ENCODE results near the gene HECTD1.
"Not testable (repeated sequence)": the region's sequence is repeated elsewhere in the genome, so short reads cannot be mapped to it uniquely, and the experiment has no call there.

Gene HECTD1

GRCh38 chr14:31207755-31208545, at the start of gene HECTD1:
Gene HECTD1, minus strand, starts transcription at chr14:31207793. Its CDS starts 1,857 bp downstream, at chr14:31205936.
- DNase-seq = peak; percentile 79

DNA sequence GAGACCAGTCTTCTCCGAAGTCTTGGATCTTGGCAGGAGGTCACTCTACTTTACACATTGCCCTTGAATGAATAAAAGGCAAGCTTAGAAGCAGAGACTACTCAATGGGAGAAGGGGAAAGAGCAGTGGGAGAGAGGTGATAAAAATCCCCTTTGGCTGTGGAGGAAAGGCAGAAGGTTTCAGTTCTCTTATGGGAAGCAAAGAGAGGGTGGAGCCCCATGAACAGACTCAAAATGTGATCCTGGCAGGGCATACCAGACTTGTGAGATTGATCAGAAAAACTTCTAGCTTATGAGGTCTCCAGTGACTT, 49.6 kb upstream of the HECTD1 start:
- no peak for DNase-seq

DNA sequence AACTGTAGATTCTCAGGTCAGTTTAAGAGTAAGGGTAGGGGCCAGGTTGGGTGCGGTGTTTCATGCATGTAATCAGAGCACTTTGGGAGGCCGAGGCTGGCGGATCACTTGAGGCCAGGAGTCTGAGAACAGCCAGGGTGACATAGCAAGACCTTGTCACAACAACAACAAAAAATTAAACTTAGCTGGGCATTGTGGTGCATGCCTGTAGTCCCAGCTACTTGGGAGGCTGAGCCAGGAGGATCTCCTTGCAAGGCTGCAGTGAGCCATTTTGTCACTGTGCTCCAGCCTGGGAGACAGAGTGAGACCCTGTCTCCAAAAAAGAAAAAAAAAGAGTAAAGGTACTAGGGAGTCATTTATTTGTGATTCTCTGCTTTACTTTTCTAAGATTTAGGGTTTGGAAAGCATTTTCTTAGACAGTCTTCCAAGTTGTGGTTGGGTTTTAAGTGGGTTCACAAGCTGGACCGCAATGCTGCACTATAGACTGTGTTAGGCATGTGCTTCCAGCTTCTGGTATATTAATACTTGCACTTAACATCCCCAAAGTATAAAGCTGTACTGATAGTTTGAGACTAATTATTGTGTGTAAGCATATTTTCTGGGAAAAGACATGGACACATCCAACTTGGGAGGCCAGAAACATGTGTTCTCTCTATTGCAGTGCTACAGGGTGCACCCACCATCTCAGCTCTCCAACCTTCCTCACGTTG, 49.1 kb upstream of the HECTD1 start:
- no peak for DNase-seq

- not testable (repeated sequence) for DNase-seq
These were observed 48.3 kb upstream of the HECTD1 start for GRCh38 chr14:31255918-31256317.

DNA sequence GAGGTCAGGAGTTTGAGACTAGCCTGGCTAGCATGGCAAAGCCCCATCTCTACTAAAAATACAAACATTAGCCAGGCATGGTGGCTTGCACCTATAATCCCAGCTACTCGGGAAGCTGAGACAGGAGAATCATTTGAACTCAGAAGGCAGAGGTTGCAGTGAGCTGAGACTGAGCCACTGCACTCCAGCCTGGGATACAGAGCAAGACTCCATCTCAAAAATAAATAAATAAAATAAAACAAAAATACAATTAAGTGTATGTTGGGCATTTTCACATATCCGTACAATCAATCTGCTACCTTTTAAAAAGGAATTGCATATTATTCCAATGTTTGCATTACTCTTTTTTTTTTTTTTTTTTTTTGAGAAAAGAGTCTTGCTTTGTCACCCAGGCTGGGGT, 47.7 kb upstream of the HECTD1 start:
- no peak for DNase-seq

- no peak for DNase-seq
These were observed 46.3 kb upstream of the HECTD1 start for GRCh38 chr14:31253746-31254471.

GRCh38 chr14:31252865-31253264, 45.3 kb upstream of the HECTD1 start:
- no peak for DNase-seq

GRCh38 chr14:31251028-31251958, 43.7 kb upstream of the HECTD1 start:
- no peak for DNase-seq

- no peak for DNase-seq
These were observed 37.0 kb upstream of the HECTD1 start for GRCh38 chr14:31244626-31245025.

DNA sequence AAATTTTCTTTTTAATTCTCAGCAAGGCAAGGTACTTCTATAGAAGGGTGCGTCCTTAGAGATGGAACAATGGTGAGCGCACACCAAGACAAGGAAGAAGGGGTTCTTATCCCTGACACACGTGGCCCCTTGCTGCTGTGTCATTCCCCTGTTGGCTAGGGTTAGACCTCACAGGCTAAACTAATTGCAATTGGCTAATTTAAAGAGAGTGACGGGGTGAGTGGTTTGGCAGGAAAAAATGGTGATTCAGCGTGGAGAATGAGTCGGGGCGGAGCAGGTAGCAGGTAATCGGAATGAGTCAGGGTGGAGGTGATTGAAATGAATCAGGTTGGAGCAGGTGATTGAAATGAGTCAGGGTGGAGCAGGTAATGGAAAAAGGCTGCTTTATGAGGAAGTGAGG, 36.3 kb upstream of the HECTD1 start:
- DNase-seq = no peak

DNA sequence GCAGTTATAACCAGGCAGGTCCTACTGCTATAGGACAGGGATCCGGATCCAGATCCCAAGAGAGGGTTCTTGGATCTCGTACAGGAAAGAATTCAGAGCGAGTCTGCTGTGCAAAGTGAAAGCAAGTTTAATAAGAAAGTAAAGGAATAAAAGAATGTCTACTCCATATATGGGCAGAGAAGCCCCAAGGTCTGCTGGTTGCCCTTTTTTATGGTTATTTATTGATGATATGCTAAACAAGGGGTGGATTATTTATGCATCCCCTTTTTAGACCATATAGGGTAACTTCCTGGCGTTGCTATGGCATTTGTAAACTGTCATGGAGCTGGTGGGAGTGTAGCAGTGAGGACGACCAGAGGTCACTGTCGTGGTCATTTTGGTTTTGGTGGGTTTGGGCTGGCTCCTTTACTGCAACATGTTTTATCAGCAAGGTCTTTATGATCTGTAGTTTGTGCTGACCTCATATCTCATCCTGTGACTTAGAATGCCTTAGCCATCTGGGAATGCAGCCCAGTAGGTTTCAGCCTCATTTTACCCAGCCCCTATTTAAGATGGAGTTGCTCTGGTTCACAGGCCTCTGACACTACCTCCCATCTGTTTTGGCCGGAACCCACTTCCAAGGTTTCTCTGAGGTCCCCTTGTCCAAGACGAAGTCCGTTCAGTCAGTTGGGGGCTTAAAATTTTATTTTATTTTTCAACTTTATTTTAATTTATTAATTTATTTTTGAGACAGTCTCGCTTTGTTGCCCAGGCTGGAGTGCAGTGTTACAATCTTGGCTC, 34.8 kb upstream of the HECTD1 start:
- DNase-seq = not testable (repeated sequence)

GRCh38 chr14:31241450-31242114, 34.0 kb upstream of the HECTD1 start:
- DNase-seq = no peak

GRCh38 chr14:31239741-31240140, 32.1 kb upstream of the HECTD1 start:
- no peak for DNase-seq

- no peak for DNase-seq
These were observed 27.9 kb upstream of the HECTD1 start for GRCh38 chr14:31235462-31235861.

GRCh38 chr14:31232081-31232480, 24.5 kb upstream of the HECTD1 start:
- DNase-seq = no peak

GRCh38 chr14:31231272-31231671, 23.7 kb upstream of the HECTD1 start:
- DNase-seq = not testable (repeated sequence)

GRCh38 chr14:31230573-31230958, 23.0 kb upstream of the HECTD1 start:
- DNase-seq = no peak

GRCh38 chr14:31229638-31230572, 22.3 kb upstream of the HECTD1 start:
- DNase-seq = peak; percentile 96

- peak; percentile 21 for DNase-seq
These were observed 21.4 kb upstream of the HECTD1 start for GRCh38 chr14:31229009-31229408.

- peak; percentile 56 for DNase-seq
These were observed 20.9 kb upstream of the HECTD1 start for GRCh38 chr14:31228533-31228932.
